ENCODE results near the gene NEK6. TPM values are rescaled to one million over a fixed set of nuclear protein-coding genes. Genes with fewer than 3 reads are reported as not detected.
"Not testable (repeated sequence)": the region's sequence is repeated elsewhere in the genome, so short reads cannot be mapped to it uniquely, and the experiment has no call there.

NEK6 gene
- total and polyA plus RNA-seq, 2 experiments from 2014 or later, result 33.5 to 44.7 TPM

- Histone ChIP-seq H3K27me3 (no peaks in the 10 kb centered on the region), H2AFZ (no peak overlapping the region), H3K4me2 (no peak overlapping the region), H3K9me2 (replicated peaks; ENCODE audit: insufficient read depth) (no peaks in the 10 kb centered on the region), H3K36me3 (replicated peaks; ENCODE audit: insufficient read depth, low read depth) (no peaks in the 10 kb centered on the region), H3K4me3 (no peak overlapping the region), H3K9me3 (ENCODE audit: low read depth) (no peaks in the 10 kb centered on the region), H4K20me1 (ENCODE audit: insufficient read depth, poor library complexity, severe bottlenecking) (no peaks in the 10 kb centered on the region), H3K79me2 (no peaks in the 10 kb centered on the region), H3K27ac (no peak overlapping the region), H3K4me1 (ENCODE audit: insufficient read depth) (no peaks in the 10 kb centered on the region)
- TF ChIP-seq EZH2phosphoT487 (IDR thresholded peaks at IDR 0.05; ENCODE audit: low read depth, severe bottlenecking, unreplicated experiment) (no peak), EZH2 (IDR thresholded peaks at IDR 0.05; ENCODE audit: borderline replicate concordance) (no peak), CTCF (IDR thresholded peaks at IDR 0.05; ENCODE audit: poor library complexity) (no peak)
- DNase-seq (ENCODE audit: low spot score), result no peak
- 92% methylated on average over 4 of the region's 4 CpGs for WGBS (ENCODE audit: low lambda C conversion rate, missing lambda C conversion rate)
Observed at GRCh38 chr9:124248960-124249359, 8.8 kb upstream of the NEK6 start.

DNA sequence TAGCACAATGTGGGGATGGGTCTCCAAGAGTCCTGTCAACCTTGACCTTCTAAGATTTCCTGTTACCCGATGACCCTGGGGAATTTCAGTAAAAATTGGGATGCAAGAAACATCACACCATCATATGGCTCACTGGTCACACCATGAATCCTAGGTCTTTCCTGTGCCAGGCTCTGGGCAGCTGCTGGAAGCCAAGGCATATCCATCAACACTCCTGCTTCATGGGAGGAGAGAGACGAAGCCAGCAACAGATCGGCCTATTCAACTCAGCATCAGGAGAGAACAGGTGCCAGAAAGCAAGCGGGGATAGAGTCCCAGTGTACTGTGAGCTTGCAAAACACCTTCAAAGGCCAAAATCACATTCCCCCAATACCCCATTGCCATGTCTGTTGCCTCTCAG is 6.5 kb upstream of the NEK6 start:
- no peaks in the 10 kb centered on the region for H4K20me1 ChIP-seq (ENCODE audit: insufficient read depth, poor library complexity, severe bottlenecking)
- WGBS (ENCODE audit: low lambda C conversion rate, missing lambda C conversion rate), result 90% methylated on average over 4 of the region's 4 CpGs
- TF ChIP-seq EZH2phosphoT487 (IDR thresholded peaks at IDR 0.05; ENCODE audit: low read depth, severe bottlenecking, unreplicated experiment) (no peak), CTCF (IDR thresholded peaks at IDR 0.05; ENCODE audit: poor library complexity) (no peak), EZH2 (IDR thresholded peaks at IDR 0.05; ENCODE audit: borderline replicate concordance) (no peak)

DNA sequence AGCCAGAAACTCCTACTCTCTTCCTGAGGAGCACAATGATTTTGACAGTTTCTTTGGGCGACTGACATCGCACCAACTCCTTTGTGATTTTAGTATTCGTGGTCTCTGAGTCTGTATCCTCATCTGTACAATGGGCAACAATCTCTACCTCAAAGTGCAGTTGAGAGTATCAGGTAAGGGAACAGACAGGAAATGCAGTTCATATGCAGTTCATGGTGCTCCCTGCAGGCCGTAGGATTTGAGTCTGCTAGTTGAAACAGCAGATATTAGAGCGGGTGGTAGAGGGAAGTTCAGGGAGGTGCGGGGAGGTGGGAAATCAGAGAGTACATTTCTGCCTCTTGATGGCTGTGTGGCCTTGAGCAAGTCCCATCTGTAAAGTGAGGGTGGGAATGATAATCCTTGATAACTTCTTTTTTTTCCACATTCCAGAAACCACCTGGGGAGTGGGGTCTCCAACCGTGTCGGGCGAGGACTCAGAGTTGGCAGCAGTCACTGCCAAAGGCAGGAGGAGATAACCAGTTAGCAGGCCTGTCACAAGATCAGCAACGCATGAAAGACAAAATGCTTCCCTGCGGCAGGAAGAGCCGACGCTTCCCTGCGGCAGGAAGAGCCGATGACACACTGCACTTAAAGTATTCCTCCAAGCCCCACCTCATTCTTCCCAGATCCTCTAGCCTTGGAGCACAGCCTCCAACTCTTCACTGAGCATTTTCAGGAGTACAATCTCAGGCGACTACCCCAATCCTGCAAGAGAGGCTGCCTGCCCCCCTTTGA is 6.0 kb upstream of the NEK6 start:
- Histone ChIP-seq H3K36me3 (replicated peaks; ENCODE audit: insufficient read depth, low read depth) (no peaks in the 10 kb centered on the region), H4K20me1 (ENCODE audit: insufficient read depth, poor library complexity, severe bottlenecking) (no peaks in the 10 kb centered on the region), H3K9me2 (replicated peaks; ENCODE audit: insufficient read depth) (no peaks in the 10 kb centered on the region), H3K79me2 (no peaks in the 10 kb centered on the region), H3K27ac (no peak overlapping the region), H2AFZ (no peak overlapping the region), H3K4me2 (no peak overlapping the region), H3K9me3 (ENCODE audit: low read depth) (no peaks in the 10 kb centered on the region), H3K27me3 (no peaks in the 10 kb centered on the region), H3K4me1 (ENCODE audit: insufficient read depth) (no peaks in the 10 kb centered on the region), H3K4me3 (no peak overlapping the region)
- TF ChIP-seq EZH2phosphoT487 (IDR thresholded peaks at IDR 0.05; ENCODE audit: low read depth, severe bottlenecking, unreplicated experiment), result no peak
- TF ChIP-seq EZH2 (IDR thresholded peaks at IDR 0.05; ENCODE audit: borderline replicate concordance), result no peak
- TF ChIP-seq CTCF (IDR thresholded peaks at IDR 0.05; ENCODE audit: poor library complexity), result no peak
- 63% methylated on average over 16 of the region's 16 CpGs for WGBS (ENCODE audit: low lambda C conversion rate, missing lambda C conversion rate)
- DNase-seq (ENCODE audit: low spot score), result no peak

More for the DNA sequence above, 6.5 kb upstream of the NEK6 start:
- Histone ChIP-seq H3K79me2 (no peaks in the 10 kb centered on the region), H3K27me3 (no peaks in the 10 kb centered on the region), H3K9me2 (replicated peaks; ENCODE audit: insufficient read depth) (no peaks in the 10 kb centered on the region), H3K4me2 (no peak overlapping the region), H3K27ac (no peak overlapping the region), H3K36me3 (replicated peaks; ENCODE audit: insufficient read depth, low read depth) (no peaks in the 10 kb centered on the region), H3K4me3 (no peak overlapping the region), H3K4me1 (ENCODE audit: insufficient read depth) (no peaks in the 10 kb centered on the region), H2AFZ (no peak overlapping the region), H3K9me3 (ENCODE audit: low read depth) (no peaks in the 10 kb centered on the region)
- no peak for DNase-seq (ENCODE audit: low spot score)

GRCh38 chr9:124252878-124253277 is 4.9 kb upstream of the NEK6 start:
- not testable (repeated sequence) for H3K4me2 ChIP-seq; H3K9me2 ChIP-seq (replicated peaks; ENCODE audit: insufficient read depth); DNase-seq (ENCODE audit: low spot score); H3K27me3 ChIP-seq; H3K27ac ChIP-seq; H4K20me1 ChIP-seq (ENCODE audit: insufficient read depth, poor library complexity, severe bottlenecking); H2AFZ ChIP-seq; H3K4me1 ChIP-seq (ENCODE audit: insufficient read depth); H3K36me3 ChIP-seq (replicated peaks; ENCODE audit: insufficient read depth, low read depth); H3K9me3 ChIP-seq (ENCODE audit: low read depth); H3K4me3 ChIP-seq; H3K79me2 ChIP-seq
- WGBS (ENCODE audit: low lambda C conversion rate, missing lambda C conversion rate), result 96% methylated on average over 8 of the region's 8 CpGs

Data from hepatocyte (in vitro differentiated cells).